DOHH2 (cell line): ENCODE data around the gene AGBL4.

Source experiments
- H3F3A ChIP-seq: fragments of 200-600 bp; sonication (generic), shearing (Covaris generic); 2 replicates; pipeline ENCODE4 v1.6.0; 2016; ENCODE audit warnings: antibody characterized with exemption, mild to moderate bottlenecking; ENCODE audit not compliant: control insufficient read depth, insufficient read depth
- H3K27ac ChIP-seq: fragments of 200-600 bp; sonication (generic); 2 replicates; pipeline ENCODE4 v1.5.1; 2014; ENCODE audit warnings: low read depth, mild to moderate bottlenecking, low read length, moderate library complexity
- H3K27me3 ChIP-seq: fragments of 200-600 bp; sonication (generic); 2 replicates; pipeline ENCODE4 v1.6.1; 2014; ENCODE audit warnings: mild to moderate bottlenecking, low read length, mixed read lengths; ENCODE audit not compliant: control insufficient read depth
- H3K36me3 ChIP-seq: fragments of 200-600 bp; sonication (generic); 2 replicates; pipeline ENCODE4 v1.6.1; 2014; ENCODE audit warnings: mild to moderate bottlenecking, low read length, moderate library complexity, mixed read lengths; ENCODE audit not compliant: control insufficient read depth
- H3K4me1 ChIP-seq: fragments of 200-600 bp; sonication (generic); 2 replicates; pipeline ENCODE4 v1.6.1; 2014; ENCODE audit warnings: mild to moderate bottlenecking, low read length, mixed read lengths; ENCODE audit not compliant: control insufficient read depth
- H3K4me2 ChIP-seq: fragments of 200-600 bp; sonication (generic); 2 replicates; pipeline ENCODE4 v1.6.0; 2014; ENCODE audit warnings: mild to moderate bottlenecking, low read length, moderate library complexity
- H3K4me3 ChIP-seq: fragments of 200-600 bp; sonication (generic); 2 replicates; pipeline ENCODE4 v1.5.1; 2014; ENCODE audit warnings: mild to moderate bottlenecking, low read length, mixed read lengths
- H3K79me2 ChIP-seq: fragments of 200-600 bp; sonication (generic); 2 replicates; pipeline ENCODE4 v1.6.1; 2014; ENCODE audit warnings: mild to moderate bottlenecking, low read length, mixed read lengths; ENCODE audit not compliant: control insufficient read depth
- H3K9me2 ChIP-seq: fragments of 200-600 bp; sonication (generic); replicated peaks from 2 replicates; pipeline ENCODE4 v1.6.1; 2014; ENCODE audit warnings: mild to moderate bottlenecking, low read length, mixed read lengths; ENCODE audit not compliant: control insufficient read depth
- H3K9me3 ChIP-seq: fragments of 200-600 bp; sonication (generic); 2 replicates; pipeline ENCODE4 v1.6.1; 2014; ENCODE audit warnings: antibody characterized with exemption, low read length, mixed read lengths; ENCODE audit not compliant: control insufficient read depth, insufficient read depth
- H4K20me1 ChIP-seq: fragments of 200-600 bp; sonication (generic); 2 replicates; pipeline ENCODE4 v1.6.0; 2014; ENCODE audit warnings: low read depth, mild to moderate bottlenecking, antibody characterized with exemption, low read length, moderate library complexity; ENCODE audit not compliant: control insufficient read depth, insufficient read depth
- EZH2phosphoT487 ChIP-seq: fragments of 200-600 bp; sonication (generic); IDR thresholded peaks from 2 replicates; pipeline ENCODE4 v1.6.1; 2017; ENCODE audit warnings: borderline replicate concordance, mild to moderate bottlenecking, antibody characterized with exemption, low read length, moderate library complexity, mixed read lengths
- TF ChIP-seq, protein P1 (sequence below): fragments of 200-600 bp; sonication (generic); IDR thresholded peaks from one replicate; pipeline ENCODE4 v1.5.1; 2014; ENCODE audit warnings: antibody characterized with exemption, mild to moderate bottlenecking, low read depth, low read length; ENCODE audit not compliant: poor library complexity, severe bottlenecking

AGBL4 gene

DNA sequence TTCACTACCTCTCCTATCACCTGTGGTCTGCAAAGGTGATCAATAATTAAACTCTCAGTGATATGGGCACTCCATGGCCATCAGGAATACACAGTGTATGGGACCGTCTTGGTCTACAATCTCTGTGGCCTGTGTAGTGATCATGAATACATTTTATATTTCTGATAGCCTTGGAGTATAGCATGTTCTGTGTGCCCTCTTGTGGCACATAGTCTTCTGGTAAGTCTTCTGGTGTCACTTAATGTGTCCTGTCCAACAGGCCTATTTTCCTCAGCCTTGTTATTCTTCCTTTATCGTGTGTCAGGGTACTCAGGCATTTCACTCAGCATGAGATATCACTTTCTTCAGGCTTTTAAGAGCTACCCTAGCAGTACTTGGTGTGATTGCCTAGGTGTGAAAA is 393.6 kb downstream of the AGBL4 start:
- Histone ChIP-seq H3K4me3 (no peak overlapping the region), H3K9me2 (no peaks in the 10 kb centered on the region), H3K4me2 (no peak overlapping the region), H3K36me3 (no peaks in the 10 kb centered on the region), H3K79me2 (no peaks in the 10 kb centered on the region), H4K20me1 (no peaks in the 10 kb centered on the region), H3K27ac (no peak overlapping the region), H3K9me3 (no peaks in the 10 kb centered on the region; the same call in 1 of the 2 replicates), H3F3A (no peaks in the 10 kb centered on the region), H3K27me3 (no peaks in the 10 kb centered on the region), H3K4me1 (no peaks in the 10 kb centered on the region)
- TF ChIP-seq EZH2phosphoT487: no peak
- TF ChIP-seq, protein P1, sequence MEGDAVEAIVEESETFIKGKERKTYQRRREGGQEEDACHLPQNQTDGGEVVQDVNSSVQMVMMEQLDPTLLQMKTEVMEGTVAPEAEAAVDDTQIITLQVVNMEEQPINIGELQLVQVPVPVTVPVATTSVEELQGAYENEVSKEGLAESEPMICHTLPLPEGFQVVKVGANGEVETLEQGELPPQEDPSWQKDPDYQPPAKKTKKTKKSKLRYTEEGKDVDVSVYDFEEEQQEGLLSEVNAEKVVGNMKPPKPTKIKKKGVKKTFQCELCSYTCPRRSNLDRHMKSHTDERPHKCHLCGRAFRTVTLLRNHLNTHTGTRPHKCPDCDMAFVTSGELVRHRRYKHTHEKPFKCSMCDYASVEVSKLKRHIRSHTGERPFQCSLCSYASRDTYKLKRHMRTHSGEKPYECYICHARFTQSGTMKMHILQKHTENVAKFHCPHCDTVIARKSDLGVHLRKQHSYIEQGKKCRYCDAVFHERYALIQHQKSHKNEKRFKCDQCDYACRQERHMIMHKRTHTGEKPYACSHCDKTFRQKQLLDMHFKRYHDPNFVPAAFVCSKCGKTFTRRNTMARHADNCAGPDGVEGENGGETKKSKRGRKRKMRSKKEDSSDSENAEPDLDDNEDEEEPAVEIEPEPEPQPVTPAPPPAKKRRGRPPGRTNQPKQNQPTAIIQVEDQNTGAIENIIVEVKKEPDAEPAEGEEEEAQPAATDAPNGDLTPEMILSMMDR: no peak

DNA sequence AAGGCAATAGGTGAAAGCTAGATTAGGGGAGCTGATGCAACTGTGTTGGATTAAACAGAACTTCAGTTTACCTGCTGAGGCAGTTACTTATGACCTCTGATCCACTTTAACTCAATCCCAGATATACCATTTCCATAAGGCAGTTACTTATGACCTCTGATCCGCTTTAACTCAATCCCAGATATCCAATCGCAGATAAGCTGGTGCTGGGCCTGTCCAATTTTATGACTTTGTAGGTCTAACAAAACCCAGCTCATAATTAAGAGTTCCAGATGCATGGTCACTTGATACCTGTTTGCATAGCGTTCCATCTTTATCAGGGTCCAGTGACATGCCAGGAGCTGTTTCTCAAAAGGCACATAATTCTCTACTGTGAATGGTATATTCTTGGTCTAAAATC is 396.0 kb downstream of the AGBL4 start:
- Histone ChIP-seq H3K27me3 (no peaks in the 10 kb centered on the region), H3K9me3 (no peaks in the 10 kb centered on the region; the same call in 1 of the 2 replicates), H3K9me2 (no peaks in the 10 kb centered on the region), H3F3A (no peaks in the 10 kb centered on the region), H3K79me2 (no peaks in the 10 kb centered on the region), H3K27ac (no peak overlapping the region), H3K4me2 (no peak overlapping the region), H3K4me3 (no peak overlapping the region), H4K20me1 (no peaks in the 10 kb centered on the region), H3K36me3 (no peaks in the 10 kb centered on the region), H3K4me1 (no peaks in the 10 kb centered on the region)
- TF ChIP-seq, protein P1: no peak
- TF ChIP-seq EZH2phosphoT487: no peak

DNA sequence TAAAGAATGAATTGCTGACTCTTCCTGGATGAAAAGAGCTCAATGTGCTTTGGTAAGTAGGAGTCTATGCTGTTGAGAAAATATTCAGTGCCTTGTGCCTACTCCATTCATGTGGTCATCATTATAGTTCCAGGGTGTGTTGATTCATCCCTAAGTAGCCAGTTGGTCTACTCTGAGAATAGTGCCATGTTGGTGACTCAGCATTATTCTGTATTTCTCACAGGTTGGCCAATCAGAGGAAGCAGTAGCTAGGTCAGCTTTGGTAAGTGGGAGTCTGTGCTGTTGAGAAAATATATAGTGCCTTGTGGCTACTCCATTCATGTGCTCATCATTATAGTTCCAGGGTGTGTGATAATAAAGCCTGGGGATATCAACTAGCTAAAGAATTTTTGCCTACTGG is 397.3 kb downstream of the AGBL4 start:
- Histone ChIP-seq H4K20me1 (no peaks in the 10 kb centered on the region), H3K27ac (no peak overlapping the region), H3F3A (no peaks in the 10 kb centered on the region), H3K9me2 (no peaks in the 10 kb centered on the region), H3K4me3 (no peak overlapping the region), H3K4me2 (no peak overlapping the region), H3K9me3 (no peaks in the 10 kb centered on the region; the same call in 1 of the 2 replicates), H3K79me2 (no peaks in the 10 kb centered on the region), H3K27me3 (no peaks in the 10 kb centered on the region), H3K4me1 (no peaks in the 10 kb centered on the region), H3K36me3 (no peaks in the 10 kb centered on the region)
- no peak for TF ChIP-seq EZH2phosphoT487
- TF ChIP-seq, protein P1: no peak
